ENCODE results near the gene GRIK4.

The GRIK4 gene

DNA sequence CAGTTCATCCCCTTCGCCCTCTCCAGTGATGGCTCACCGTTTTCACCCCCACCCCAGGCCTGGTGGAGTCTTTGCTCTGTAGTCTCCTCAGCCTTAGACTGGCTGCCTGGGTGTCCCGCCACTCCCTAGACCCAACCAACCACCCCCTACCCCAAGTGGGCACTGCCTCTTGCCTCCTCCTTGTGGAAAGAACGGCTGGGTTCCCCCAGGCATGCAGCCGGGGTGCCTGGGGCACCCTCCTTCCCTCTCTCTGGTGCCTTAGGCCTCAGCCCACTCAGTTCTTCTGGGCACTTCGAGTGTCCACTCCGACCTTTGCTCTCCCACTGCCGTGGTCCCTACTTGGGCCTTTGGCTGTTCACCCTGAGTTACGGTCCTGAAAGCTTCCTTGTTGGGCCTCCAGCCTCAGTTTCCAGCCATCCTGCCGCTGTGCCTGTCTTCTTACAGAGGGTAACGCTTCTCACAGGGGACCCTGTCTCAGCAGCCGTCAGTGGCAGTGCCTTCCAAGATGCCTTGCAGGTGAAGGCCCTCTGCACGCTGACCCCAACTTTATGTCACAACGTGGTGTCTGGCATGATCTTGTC is 3.1 kb downstream of the GRIK4 start:
- no peak for DNase-seq (ENCODE audit: low read depth in 2 of 2)
- TF ChIP-seq, protein P1, sequence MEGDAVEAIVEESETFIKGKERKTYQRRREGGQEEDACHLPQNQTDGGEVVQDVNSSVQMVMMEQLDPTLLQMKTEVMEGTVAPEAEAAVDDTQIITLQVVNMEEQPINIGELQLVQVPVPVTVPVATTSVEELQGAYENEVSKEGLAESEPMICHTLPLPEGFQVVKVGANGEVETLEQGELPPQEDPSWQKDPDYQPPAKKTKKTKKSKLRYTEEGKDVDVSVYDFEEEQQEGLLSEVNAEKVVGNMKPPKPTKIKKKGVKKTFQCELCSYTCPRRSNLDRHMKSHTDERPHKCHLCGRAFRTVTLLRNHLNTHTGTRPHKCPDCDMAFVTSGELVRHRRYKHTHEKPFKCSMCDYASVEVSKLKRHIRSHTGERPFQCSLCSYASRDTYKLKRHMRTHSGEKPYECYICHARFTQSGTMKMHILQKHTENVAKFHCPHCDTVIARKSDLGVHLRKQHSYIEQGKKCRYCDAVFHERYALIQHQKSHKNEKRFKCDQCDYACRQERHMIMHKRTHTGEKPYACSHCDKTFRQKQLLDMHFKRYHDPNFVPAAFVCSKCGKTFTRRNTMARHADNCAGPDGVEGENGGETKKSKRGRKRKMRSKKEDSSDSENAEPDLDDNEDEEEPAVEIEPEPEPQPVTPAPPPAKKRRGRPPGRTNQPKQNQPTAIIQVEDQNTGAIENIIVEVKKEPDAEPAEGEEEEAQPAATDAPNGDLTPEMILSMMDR (IDR thresholded peaks at IDR 0.05; ENCODE audit: low read depth, low read length) = no peak
- H3K4me3 ChIP-seq (replicated peaks in 1 of 2; ENCODE audit: low read depth in 2 of 2, low read length in 2 of 2) = no peak overlapping the region

DNA sequence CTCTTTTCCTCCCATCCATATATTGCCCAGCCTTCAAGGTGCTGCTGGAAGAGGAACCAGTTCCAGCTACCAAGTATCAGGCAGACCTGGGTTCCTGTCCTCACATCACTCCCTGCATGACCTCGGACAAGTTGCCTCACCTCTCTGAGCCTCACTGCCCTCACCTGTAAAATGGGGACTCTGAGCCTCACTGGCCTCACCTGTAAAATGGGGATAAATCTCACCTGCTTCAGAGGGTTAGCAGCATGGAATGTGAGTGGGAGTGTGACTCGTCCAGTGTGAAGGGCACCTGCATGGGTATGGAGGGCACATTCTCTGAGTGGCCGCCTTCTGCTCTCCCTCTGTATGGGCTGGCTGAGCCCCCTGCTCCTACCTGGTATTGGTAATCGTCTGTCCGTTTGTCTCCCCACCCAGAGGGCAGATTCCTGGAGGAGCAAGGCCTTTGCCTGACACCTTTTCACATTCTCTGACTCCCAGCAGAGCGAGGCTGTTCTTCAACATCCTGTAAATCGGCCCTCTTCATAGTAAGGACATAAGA is 3.7 kb downstream of the GRIK4 start:
- DNase-seq (ENCODE audit: low read depth in 2 of 2) = no peak
- TF ChIP-seq, protein P1 (IDR thresholded peaks at IDR 0.05; ENCODE audit: low read depth, low read length) = no peak

DNA sequence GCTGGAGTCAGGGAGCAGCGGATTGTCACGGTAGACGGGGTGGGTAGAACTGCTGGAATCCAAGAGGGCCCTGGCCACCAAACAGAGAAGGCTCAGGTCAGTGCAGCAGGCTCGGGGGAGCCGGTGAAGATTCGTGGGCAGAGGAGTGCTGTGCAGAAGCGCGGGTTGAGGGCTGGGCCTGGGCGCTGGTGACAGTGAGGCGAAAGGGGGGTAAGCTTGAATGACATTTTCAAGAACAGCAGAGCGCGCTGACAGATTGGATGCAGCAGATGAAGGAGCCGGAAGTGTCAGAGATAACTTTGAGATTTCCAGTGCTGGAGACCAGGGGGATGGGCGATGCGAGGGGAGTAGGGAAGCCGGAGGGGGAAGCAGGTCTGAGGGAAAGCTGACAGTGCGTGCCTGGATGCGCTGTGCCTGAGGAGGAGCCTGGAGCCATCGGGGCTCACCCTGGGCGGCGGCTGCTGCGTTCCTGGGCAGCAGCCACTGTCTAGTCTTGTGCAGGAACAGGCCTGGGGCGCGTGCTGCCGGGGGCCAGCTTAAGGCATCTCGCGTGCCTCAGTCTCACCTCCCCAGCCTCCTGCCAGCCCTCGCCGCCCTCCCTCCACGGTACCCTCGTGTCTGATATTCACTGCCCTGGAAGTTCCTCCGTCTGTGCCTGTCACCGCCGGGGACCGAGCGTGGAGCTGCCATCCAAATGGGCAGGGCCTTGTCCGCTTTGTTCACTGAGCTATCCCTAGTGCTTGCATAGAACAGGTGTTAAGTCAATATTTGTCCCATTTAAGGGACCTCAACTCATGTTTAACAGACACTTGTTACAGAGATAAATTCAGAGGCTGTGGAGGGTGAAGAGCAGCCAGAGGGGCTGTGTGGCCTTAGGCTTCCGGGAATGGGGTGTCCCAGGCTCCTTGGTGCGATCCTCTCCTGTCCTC is 5.2 kb downstream of the GRIK4 start:
- TF ChIP-seq, protein P1 (IDR thresholded peaks at IDR 0.05; ENCODE audit: low read depth, low read length) = no peak
- no peak overlapping the region for H3K4me3 ChIP-seq (replicated peaks in 1 of 2; ENCODE audit: low read depth in 2 of 2, low read length in 2 of 2)
- no peak for DNase-seq (ENCODE audit: low read depth in 2 of 2)

More for the DNA sequence above, 3.7 kb downstream of the GRIK4 start:
- H3K4me3 ChIP-seq (replicated peaks in 1 of 2; ENCODE audit: low read depth in 2 of 2, low read length in 2 of 2) = no peak overlapping the region

DNA sequence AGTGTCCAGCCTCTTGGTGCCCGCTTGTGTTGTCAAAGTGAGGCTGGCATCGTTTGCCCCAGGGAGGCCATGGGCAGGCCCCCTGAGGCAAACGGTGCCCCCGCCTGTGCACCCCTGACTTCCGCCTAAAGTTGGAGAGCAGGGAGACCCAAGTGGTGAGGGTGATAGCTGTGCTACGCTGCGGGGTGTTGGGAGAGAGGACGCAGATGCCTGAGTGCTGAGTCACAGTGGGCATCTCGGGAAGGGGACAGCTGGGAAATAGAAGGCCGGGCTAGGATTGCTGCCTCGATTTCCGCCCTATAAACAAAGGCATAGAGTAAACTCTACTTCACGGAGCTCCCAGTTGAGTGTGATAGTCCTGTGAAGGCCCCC is 5.8 kb downstream of the GRIK4 start:
- DNase-seq (ENCODE audit: low read depth in 2 of 2) = peak in 1 of 2 donors; percentile 42
- TF ChIP-seq, protein P1 (IDR thresholded peaks at IDR 0.05; ENCODE audit: low read depth, low read length) = no peak
- no peak overlapping the region for H3K4me3 ChIP-seq (replicated peaks in 1 of 2; ENCODE audit: low read depth in 2 of 2, low read length in 2 of 2)

DNA sequence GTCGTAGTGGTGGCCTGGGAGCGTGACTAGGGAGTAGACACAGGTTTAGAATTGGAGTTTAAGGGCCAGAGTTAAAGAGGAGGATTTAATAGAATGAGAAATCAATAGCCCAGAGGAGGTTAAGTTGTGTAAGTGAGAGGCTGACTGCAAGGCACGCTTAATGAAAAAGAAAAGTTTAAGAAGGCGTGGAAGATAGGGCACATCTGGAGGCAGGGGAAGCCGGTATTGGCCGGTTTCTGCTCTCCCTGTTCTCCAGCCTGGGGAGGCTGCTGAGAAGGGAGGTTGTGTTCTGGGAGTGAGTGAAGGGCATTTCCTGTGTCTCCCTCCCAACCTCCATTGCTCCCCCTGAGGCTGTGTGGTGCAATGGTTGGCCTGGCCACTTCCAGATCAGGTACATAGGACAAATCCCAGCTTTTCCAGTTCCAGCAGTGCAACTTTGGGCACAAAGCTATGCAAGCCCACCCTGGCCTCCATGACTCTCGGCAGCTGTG is 6.3 kb downstream of the GRIK4 start:
- peak in 1 of 2 donors; percentile 31 for DNase-seq (ENCODE audit: low read depth in 2 of 2)
- TF ChIP-seq, protein P1 (IDR thresholded peaks at IDR 0.05; ENCODE audit: low read depth, low read length) = no peak
- H3K4me3 ChIP-seq (replicated peaks in 1 of 2; ENCODE audit: low read depth in 2 of 2, low read length in 2 of 2) = no peak overlapping the region

DNA sequence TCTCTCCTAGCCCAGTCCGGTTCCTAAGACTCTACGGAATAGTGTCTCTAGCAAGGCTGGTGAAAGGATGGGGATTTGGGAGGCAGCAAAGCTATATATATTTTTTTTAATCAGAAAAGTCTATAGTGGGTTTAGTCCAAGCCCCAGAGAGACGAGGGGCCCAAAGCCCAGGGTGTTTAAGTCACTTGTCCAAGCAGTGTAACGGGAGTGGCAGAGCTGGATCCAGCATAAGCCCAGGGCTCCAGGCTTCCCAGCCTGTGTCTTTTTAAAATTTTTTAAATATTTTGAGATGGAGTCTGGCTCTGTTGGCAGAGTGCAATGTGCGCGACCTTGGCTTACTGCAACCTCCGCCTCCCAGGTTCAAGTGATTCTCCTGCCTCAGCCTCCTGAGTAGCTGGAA is 6.8 kb downstream of the GRIK4 start:
- TF ChIP-seq, protein P1 (IDR thresholded peaks at IDR 0.05; ENCODE audit: low read depth, low read length) = no peak

More for the DNA sequence above, 6.8 kb downstream of the GRIK4 start:
- no peak overlapping the region for H3K4me3 ChIP-seq (replicated peaks in 1 of 2; ENCODE audit: low read depth in 2 of 2, low read length in 2 of 2)
- DNase-seq (ENCODE audit: low read depth in 2 of 2) = no peak

Measured in cardiac fibroblast (primary cell).